HG02973 (cell line): Measurements from ENCODE around the gene ABITRAM.
"Not testable (repeated sequence)": the region's sequence is repeated elsewhere in the genome, so short reads cannot be mapped to it uniquely, and the experiment has no call there.

ENCODE experiments used
- ATAC-seq: cut with Tn5 transposase; IDR thresholded peaks from one replicate; pipeline ENCODE4 v1.9.1; 2021; ENCODE audit warnings: moderate library complexity; ENCODE audit not compliant: unreplicated experiment

Gene ABITRAM

GRCh38 chr9:108934323-108934893 is at the start of gene ABITRAM:
TSS of gene ABITRAM (plus strand) at chr9:108934400. CDS start at chr9:108934487, 87 bp downstream.
- ATAC-seq, result peak; percentile 79

GRCh38 chr9:108884701-108885100 is 49.5 kb upstream of the ABITRAM start:
- no peak for ATAC-seq

- ATAC-seq, result peak; percentile 99
Measured at GRCh38 chr9:108885643-108886348, 48.4 kb upstream of the ABITRAM start.

- ATAC-seq, result not testable (repeated sequence)
Measured at GRCh38 chr9:108886594-108887271, 47.5 kb upstream of the ABITRAM start.

GRCh38 chr9:108889649-108890067 is 44.5 kb upstream of the ABITRAM start:
- ATAC-seq, result no peak

GRCh38 chr9:108894225-108894997 is 39.8 kb upstream of the ABITRAM start:
- ATAC-seq, result no peak

- no peak for ATAC-seq
Measured at GRCh38 chr9:108897324-108898096, 36.7 kb upstream of the ABITRAM start.

- ATAC-seq, result not testable (repeated sequence)
Measured at GRCh38 chr9:108899023-108899695, 35.0 kb upstream of the ABITRAM start.

GRCh38 chr9:108900176-108900575 is 34.0 kb upstream of the ABITRAM start:
- no peak for ATAC-seq

GRCh38 chr9:108903420-108904103 is 30.6 kb upstream of the ABITRAM start:
- no peak for ATAC-seq

GRCh38 chr9:108904161-108904560 is 30.0 kb upstream of the ABITRAM start:
- no peak for ATAC-seq

GRCh38 chr9:108905494-108905893 is 28.7 kb upstream of the ABITRAM start:
- ATAC-seq, result no peak

GRCh38 chr9:108910402-108910801 is 23.8 kb upstream of the ABITRAM start:
- no peak for ATAC-seq

- no peak for ATAC-seq
Measured at GRCh38 chr9:108910914-108911313, 23.3 kb upstream of the ABITRAM start.

- ATAC-seq, result no peak
Measured at GRCh38 chr9:108911820-108912219, 22.4 kb upstream of the ABITRAM start.

- no peak for ATAC-seq
Measured at GRCh38 chr9:108913391-108913790, 20.8 kb upstream of the ABITRAM start.

GRCh38 chr9:108919517-108919916 is 14.7 kb upstream of the ABITRAM start:
- ATAC-seq, result no peak

GRCh38 chr9:108920401-108920800 is 13.8 kb upstream of the ABITRAM start:
- ATAC-seq, result not testable (repeated sequence)

- ATAC-seq, result no peak
Measured at GRCh38 chr9:108921200-108921599, 13.0 kb upstream of the ABITRAM start.
